Ovary (tissue), 9 donors: ENCODE measurements around the gene CDK5RAP3. TPM values are rescaled to one million over a fixed set of nuclear protein-coding genes. Genes with fewer than 3 reads are reported as not detected.

Experiments
- DNase-seq, 5 donors: peaks; one replicate each; pipeline ENCODE4 v3.0.0-alpha.2; 2019 to 2020
- H3K27ac ChIP-seq, 2 donors: fragments of 200-600 bp; one replicate each; pipeline versions ENCODE4 v1.5.1 to v1.8.0; 2019 to 2022
- H3K27me3 ChIP-seq: fragments of 200-600 bp; one replicate; pipeline ENCODE4 v1.8.0; 2022
- H3K36me3 ChIP-seq: fragments of 200-600 bp; sonication (generic); one replicate; pipeline ENCODE4 v1.5.1; 2019
- H3K4me1 ChIP-seq: one replicate; pipeline ENCODE4 v1.8.1; 2013; ENCODE audit warnings: mild to moderate bottlenecking, moderate library complexity; ENCODE audit not compliant: insufficient read depth
- H3K4me3 ChIP-seq: fragments of 200-600 bp; sonication (generic); one replicate; pipeline ENCODE4 v1.5.1; 2017
- H3K9me3 ChIP-seq, 2 donors: fragments of 200-600 bp in 1 of 2; sonication (generic) in 1 of 2; one replicate each; pipeline versions ENCODE4 v1.5.1 to v1.8.1; 2013 to 2019; ENCODE audit warnings: mild to moderate bottlenecking in 1 of 2, moderate library complexity in 1 of 2
- CTCF ChIP-seq, 3 donors: fragments of 450-650 bp in 2 of 3; fragments of 200-600 bp in 1 of 3; IDR thresholded peaks; one replicate each; pipeline versions ENCODE4 v1.5.1 to v1.8.0; 2016 to 2022; ENCODE audit warnings: antibody characterized with exemption in 3 of 3, mild to moderate bottlenecking in 1 of 3
- EP300 ChIP-seq: sonication (generic); formaldehyde crosslinking; IDR thresholded peaks from one replicate; pipeline ENCODE4 v1.6.1; 2017; ENCODE audit warnings: antibody characterized with exemption
- POLR2A ChIP-seq: fragments of 450-650 bp; IDR thresholded peaks from one replicate; pipeline ENCODE4 v1.6.1; 2017; ENCODE audit warnings: antibody characterized with exemption, mild to moderate bottlenecking, moderate library complexity
- WGBS, 3 donors: extraction: QIAGEN DNeasy Blood & Tissue Kit in 1 of 3; methylation state at CpG; one replicate each; pipeline versions ENCODE4 v1.1.5 to v1.1.7; 2013 to 2017; 5-methylcytosine and 5-hydroxymethylcytosine counted together
- intact Hi-C, 4 donors: fragments of 100-400 bp; cut with DNase I; formaldehyde crosslinking; loops; one replicate each; pipeline versions ENCODE4 v1.11.0 to v1.15.1; 2022 to 2023
- polyA plus RNA-seq, 2 donors: library from polyadenylated mRNA; stranded (reverse); fragments of 200-250 nt in 1 of 2; fragments of 350-450 nt in 1 of 2; fragmentation: Illumina TruSeq in 1 of 2; extraction: RNeasy Lipid Tissue Mini Kit (QIAGEN cat#74804) in 1 of 2; gene quantifications; one replicate each; pipeline ENCODE4 v1.2.3, GENCODE V29; 2013 to 2014
- total RNA-seq, 7 donors: library from RNA; depleted of rRNA in 2 of 7; stranded (reverse); fragments of >200 nt in 2 of 7; fragmentation: NEBNext Ultra II Directional in 3 of 7; extraction: Animal tissue kit (Norgen Biotek cat#: 25700) in 3 of 7; gene quantifications; one replicate each; pipeline versions ENCODE4 v1.1.0 to v1.2.4, GENCODE V29; 2016 to 2023
- donor health status: DM: no; HTN: no; CAD: no; lungs with moderate emphysema.
- donor health status: DM: no; HTN: no; CAD: no.
- donor health status: Bipolar disorder and iron deficiency.
- donor health status: DM: yes; HTN: yes; CAD: no.
- donor health status: DM: no; HTN: no; CAD: no.
- donor health status: DM: yes; HTN: yes; CAD: no.

CDK5RAP3 gene
- total and polyA plus RNA-seq, 9 donors: 125 to 197 (median 144) TPM

- Histone ChIP-seq H3K9me3 (no peaks in the 10 kb centered on the region), H3K36me3 (no peaks in the 10 kb centered on the region), H3K27me3 (no peaks in the 10 kb centered on the region), H3K4me1 (peaks cover 4% of the 10 kb centered on the region), H3K4me3 (no peak overlapping the region), H3K27ac (no peak overlapping the region)
- intact Hi-C loops: loop anchor here in 1 of 4 donors (5.0 kb wide), 1 partner anchor 76 kb away; the partner anchor contains the start of gene SP2
- TF ChIP-seq EP300: no peak
- TF ChIP-seq POLR2A: no peak
- TF ChIP-seq CTCF (IDR thresholded peaks at IDR 0.05): no peak
- 89 to 91% (median 90%) methylated on average over 8 of the region's 8 CpGs for WGBS, 3 donors
- no peak for DNase-seq
Observed at GRCh38 chr17:47973541-47973940, 2.6 kb downstream of the CDK5RAP3 start.

DNA sequence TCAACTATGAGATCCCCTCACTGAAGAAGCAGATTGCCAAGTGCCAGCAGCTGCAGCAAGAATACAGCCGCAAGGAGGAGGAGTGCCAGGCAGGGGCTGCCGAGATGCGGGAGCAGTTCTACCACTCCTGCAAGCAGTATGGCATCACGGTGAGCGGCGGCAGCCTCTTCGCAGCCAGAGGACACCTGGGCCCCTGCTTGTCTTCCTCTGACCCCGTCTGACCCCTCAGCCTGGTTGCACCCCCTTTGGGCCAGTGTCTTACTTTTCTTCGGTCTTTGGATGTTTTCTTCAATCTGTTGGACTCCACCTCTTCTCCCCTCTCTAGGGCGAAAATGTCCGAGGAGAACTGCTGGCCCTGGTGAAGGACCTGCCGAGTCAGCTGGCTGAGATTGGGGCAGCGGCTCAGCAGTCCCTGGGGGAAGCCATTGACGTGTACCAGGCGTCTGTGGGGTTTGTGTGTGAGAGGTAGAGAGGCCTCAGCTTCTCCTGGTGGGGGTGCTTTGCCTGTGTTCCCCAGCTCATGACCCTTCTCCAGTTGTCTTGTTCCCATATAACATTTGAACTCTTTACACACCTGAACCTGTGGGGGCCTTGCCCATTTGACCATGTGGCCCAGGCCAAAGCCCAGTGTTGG, 4.4 kb downstream of the CDK5RAP3 start:
- no peaks in the 10 kb centered on the region for H3K9me3 ChIP-seq
- H3K4me1 ChIP-seq: peaks cover 2% of the 10 kb centered on the region
- 77 to 82% (median 81%) methylated on average over 15 of the region's 15 CpGs for WGBS, 3 donors
- no peaks in the 10 kb centered on the region for H3K36me3 ChIP-seq
- no peak for DNase-seq
- intact Hi-C loops: loop anchor here in 1 of 4 donors (5.0 kb wide), 1 partner anchor 42 kb away; no protein-coding TSS in a partner anchor
- no peak overlapping the region for H3K4me3 ChIP-seq
- no peaks in the 10 kb centered on the region for H3K27me3 ChIP-seq
- no peak for TF ChIP-seq POLR2A
- TF ChIP-seq CTCF (IDR thresholded peaks at IDR 0.05): no peak
- no peak overlapping the region for H3K27ac ChIP-seq

GRCh38 chr17:47975823-47976205, 4.9 kb downstream of the CDK5RAP3 start:
- Histone ChIP-seq H3K9me3 (no peaks in the 10 kb centered on the region), H3K4me3 (no peak overlapping the region), H3K36me3 (no peaks in the 10 kb centered on the region), H3K27ac (no peak overlapping the region), H3K27me3 (no peaks in the 10 kb centered on the region), H3K4me1 (peaks cover 2% of the 10 kb centered on the region)
- intact Hi-C loops: loop anchor here in 1 of 4 donors (5.0 kb wide), 1 partner anchor 41 kb away; no protein-coding TSS in a partner anchor
- 89 to 90% (median 90%) methylated on average over 10 of the region's 10 CpGs for WGBS, 3 donors
- no peak for DNase-seq
- no peak for TF ChIP-seq POLR2A
- no peak for TF ChIP-seq EP300
- no peak for TF ChIP-seq CTCF (IDR thresholded peaks at IDR 0.05)

DNA sequence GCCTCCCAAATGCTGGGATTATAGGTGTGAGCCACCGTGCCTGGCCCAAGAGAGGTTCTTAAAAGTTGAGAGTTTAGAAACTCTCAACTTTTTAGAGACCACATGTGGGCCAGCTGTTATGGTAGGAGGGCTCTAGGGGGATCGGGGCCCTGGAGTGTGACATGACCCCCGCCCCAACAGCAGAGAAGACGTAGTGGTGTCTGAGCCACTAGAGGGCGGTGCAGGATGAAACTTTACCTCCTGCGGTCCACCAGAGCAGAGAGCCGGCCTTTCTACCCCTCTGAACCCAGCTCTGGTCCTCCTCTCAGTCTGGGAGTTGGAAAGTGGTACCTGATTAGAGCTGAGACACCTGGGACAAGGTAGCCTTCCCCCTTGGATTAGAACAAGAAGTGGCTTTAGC, 7.4 kb downstream of the CDK5RAP3 start:
- Histone ChIP-seq H3K4me1 (no peaks in the 10 kb centered on the region), H3K27me3 (no peaks in the 10 kb centered on the region), H3K36me3 (no peaks in the 10 kb centered on the region), H3K4me3 (no peak overlapping the region), H3K27ac (no peak overlapping the region), H3K9me3 (no peaks in the 10 kb centered on the region)
- intact Hi-C loops: loop anchor here in 1 of 4 donors (5.0 kb wide), 1 partner anchor 39 kb away; no protein-coding TSS in a partner anchor
- TF ChIP-seq EP300: no peak
- TF ChIP-seq POLR2A: no peak
- peak in 2 of 3 donors; percentile 29 to 33 for TF ChIP-seq CTCF (IDR thresholded peaks at IDR 0.05)
- WGBS, 3 donors: 21 to 24% (median 23%) methylated on average over 7 of the region's 7 CpGs
- DNase-seq: peak in 4 of 5 donors; percentile 31 to 61 (median 46)
